ENCODE measurements around the gene USP8. TPM values are rescaled to one million over a fixed set of nuclear protein-coding genes. Genes with fewer than 3 reads are reported as not detected.

USP8 gene
- total RNA-seq, 1 donor from 2014 or later: 78.8 TPM

DNA sequence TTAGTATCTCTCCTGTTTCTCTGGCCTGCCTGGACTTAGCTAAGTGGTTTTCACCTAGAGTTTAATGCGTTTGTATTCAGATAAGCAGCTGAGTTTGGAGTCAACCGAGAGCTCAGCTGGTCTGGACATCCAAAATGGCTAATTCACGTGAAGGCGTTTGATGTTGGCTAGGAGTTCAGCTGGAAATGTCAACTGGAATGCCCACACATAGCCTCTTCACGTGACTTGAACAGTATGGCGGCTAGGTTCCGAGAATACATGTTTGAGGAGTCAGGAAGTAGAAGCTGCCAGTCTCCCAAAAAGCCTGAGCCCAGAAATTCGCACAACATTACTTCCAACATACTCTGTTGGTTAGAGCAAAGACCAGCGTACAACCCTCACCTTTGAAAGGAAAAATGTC is 2.2 kb downstream of the USP8 start:
- H3K4me3 ChIP-seq: no peak overlapping the region
- H4K20me1 ChIP-seq (ENCODE audit: low read depth): peaks cover 34% of the 10 kb centered on the region
- DNase-seq (ENCODE audit: low spot score): no peak
- peak overlapping the region; percentile 95 for H3K4me2 ChIP-seq
- no peaks in the 10 kb centered on the region for H3K36me3 Mint-ChIP-seq
- H3K36me3 ChIP-seq: no peaks in the 10 kb centered on the region
- no peak overlapping the region for H2AFZ ChIP-seq (replicated peaks)
- peak overlapping the region; percentile 57 for H3K4me3 Mint-ChIP-seq
- peaks cover 13% of the 10 kb centered on the region for H3K4me1 Mint-ChIP-seq
- no peaks in the 10 kb centered on the region for H3K27me3 ChIP-seq
- peaks cover 3% of the 10 kb centered on the region for H3K27me3 Mint-ChIP-seq (ENCODE audit: insufficient read depth, low read depth)
- H3K79me2 ChIP-seq (ENCODE audit: low read depth): peaks cover 72% of the 10 kb centered on the region
- no peak for TF ChIP-seq EZH2phosphoT487 (IDR thresholded peaks at IDR 0.05)
- no peak for TF ChIP-seq EZH2 (IDR thresholded peaks at IDR 0.05)
- TF ChIP-seq, protein P1, sequence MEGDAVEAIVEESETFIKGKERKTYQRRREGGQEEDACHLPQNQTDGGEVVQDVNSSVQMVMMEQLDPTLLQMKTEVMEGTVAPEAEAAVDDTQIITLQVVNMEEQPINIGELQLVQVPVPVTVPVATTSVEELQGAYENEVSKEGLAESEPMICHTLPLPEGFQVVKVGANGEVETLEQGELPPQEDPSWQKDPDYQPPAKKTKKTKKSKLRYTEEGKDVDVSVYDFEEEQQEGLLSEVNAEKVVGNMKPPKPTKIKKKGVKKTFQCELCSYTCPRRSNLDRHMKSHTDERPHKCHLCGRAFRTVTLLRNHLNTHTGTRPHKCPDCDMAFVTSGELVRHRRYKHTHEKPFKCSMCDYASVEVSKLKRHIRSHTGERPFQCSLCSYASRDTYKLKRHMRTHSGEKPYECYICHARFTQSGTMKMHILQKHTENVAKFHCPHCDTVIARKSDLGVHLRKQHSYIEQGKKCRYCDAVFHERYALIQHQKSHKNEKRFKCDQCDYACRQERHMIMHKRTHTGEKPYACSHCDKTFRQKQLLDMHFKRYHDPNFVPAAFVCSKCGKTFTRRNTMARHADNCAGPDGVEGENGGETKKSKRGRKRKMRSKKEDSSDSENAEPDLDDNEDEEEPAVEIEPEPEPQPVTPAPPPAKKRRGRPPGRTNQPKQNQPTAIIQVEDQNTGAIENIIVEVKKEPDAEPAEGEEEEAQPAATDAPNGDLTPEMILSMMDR (IDR thresholded peaks at IDR 0.05): no peak
- peaks cover 12% of the 10 kb centered on the region for H3K4me1 ChIP-seq
- no peak overlapping the region for H3K27ac Mint-ChIP-seq
- peaks cover 12% of the 10 kb centered on the region for H3F3A ChIP-seq (ENCODE audit: low read depth)
- H3K9me3 Mint-ChIP-seq: no peaks in the 10 kb centered on the region
- H3K9me3 ChIP-seq (ENCODE audit: low read depth): no peaks in the 10 kb centered on the region
- H3K9ac ChIP-seq: no peak overlapping the region
- no peak overlapping the region for H3K27ac ChIP-seq

DNA sequence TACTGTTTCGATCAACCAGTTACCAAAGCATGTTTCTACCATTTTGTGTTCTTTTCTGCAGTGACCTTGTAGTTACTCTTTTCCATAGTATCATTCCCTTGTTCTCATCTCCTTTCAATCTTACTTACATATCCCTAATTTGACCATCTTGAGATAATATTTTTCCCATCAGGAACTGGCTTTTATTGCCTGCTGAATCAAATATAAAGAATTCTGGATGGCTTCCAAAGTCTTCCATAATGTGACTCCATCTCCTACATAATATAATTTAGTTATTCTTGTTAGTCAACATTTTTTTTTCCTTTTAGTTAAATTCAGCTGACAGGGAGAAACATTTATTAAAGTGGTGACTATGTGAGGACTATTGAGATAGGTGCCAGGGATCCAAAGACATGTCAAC is 7.0 kb downstream of the USP8 start:
- no peaks in the 10 kb centered on the region for H3K9me3 ChIP-seq (ENCODE audit: low read depth)
- no peak for DNase-seq (ENCODE audit: low spot score)
- peaks cover 11% of the 10 kb centered on the region for H3K36me3 Mint-ChIP-seq
- no peaks in the 10 kb centered on the region for H3K36me3 ChIP-seq
- no peaks in the 10 kb centered on the region for H3K9me3 Mint-ChIP-seq
- no peak overlapping the region for H3K27ac ChIP-seq
- H3K4me2 ChIP-seq: no peak overlapping the region
- H3K9ac ChIP-seq: no peak overlapping the region
- H3K4me3 Mint-ChIP-seq: no peak overlapping the region
- H3K4me1 ChIP-seq: peaks cover 2% of the 10 kb centered on the region
- TF ChIP-seq, protein P1 (IDR thresholded peaks at IDR 0.05): no peak
- TF ChIP-seq EZH2 (IDR thresholded peaks at IDR 0.05) (no peak), EZH2phosphoT487 (IDR thresholded peaks at IDR 0.05) (no peak)
- no peaks in the 10 kb centered on the region for H3F3A ChIP-seq (ENCODE audit: low read depth)
- no peak overlapping the region for H3K27ac Mint-ChIP-seq
- H3K4me3 ChIP-seq: no peak overlapping the region
- H3K79me2 ChIP-seq (ENCODE audit: low read depth): peaks cover 98% of the 10 kb centered on the region
- H4K20me1 ChIP-seq (ENCODE audit: low read depth): peaks cover 41% of the 10 kb centered on the region
- no peaks in the 10 kb centered on the region for H3K27me3 ChIP-seq
- peaks cover 4% of the 10 kb centered on the region for H3K4me1 Mint-ChIP-seq
- no peaks in the 10 kb centered on the region for H3K27me3 Mint-ChIP-seq (ENCODE audit: insufficient read depth, low read depth)
- H2AFZ ChIP-seq (replicated peaks): no peak overlapping the region

DNA sequence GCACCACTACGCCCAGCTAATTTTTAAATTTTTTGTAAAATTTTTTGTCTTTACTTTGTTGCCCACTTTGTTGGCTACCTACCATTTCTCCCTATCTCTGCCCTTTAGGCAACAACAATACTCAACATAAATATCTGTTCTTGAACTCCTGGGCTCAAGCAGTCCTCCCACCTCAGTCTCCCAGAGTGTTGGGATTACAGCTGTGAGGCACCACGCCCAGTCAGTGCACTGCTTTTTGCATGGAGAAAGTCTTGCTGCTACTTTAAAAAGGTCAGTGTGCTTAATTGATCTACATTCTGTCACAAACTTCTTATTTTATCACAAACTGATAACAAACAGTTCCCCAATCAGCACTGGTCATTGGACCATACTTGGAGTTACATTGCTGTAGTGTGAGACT is 8.0 kb downstream of the USP8 start:
- Histone ChIP-seq H3F3A (ENCODE audit: low read depth) (no peaks in the 10 kb centered on the region), H3K9me3 (ENCODE audit: low read depth) (no peaks in the 10 kb centered on the region), H3K4me2 (no peak overlapping the region), H4K20me1 (ENCODE audit: low read depth) (peaks cover 32% of the 10 kb centered on the region), H3K79me2 (ENCODE audit: low read depth) (peaks cover 98% of the 10 kb centered on the region), H3K36me3 (no peaks in the 10 kb centered on the region), H3K27ac (no peak overlapping the region), H3K4me1 (no peaks in the 10 kb centered on the region), H3K27me3 (no peaks in the 10 kb centered on the region), H3K9ac (no peak overlapping the region), H2AFZ (replicated peaks) (no peak overlapping the region), H3K4me3 (no peak overlapping the region)
- Mint-ChIP-seq H3K4me3 (no peak overlapping the region), H3K27me3 (ENCODE audit: insufficient read depth, low read depth) (no peaks in the 10 kb centered on the region), H3K4me1 (no peaks in the 10 kb centered on the region), H3K9me3 (no peaks in the 10 kb centered on the region), H3K27ac (no peak overlapping the region), H3K36me3 (peaks cover 11% of the 10 kb centered on the region)
- DNase-seq (ENCODE audit: low spot score): no peak
- TF ChIP-seq EZH2phosphoT487 (IDR thresholded peaks at IDR 0.05): no peak

DNA sequence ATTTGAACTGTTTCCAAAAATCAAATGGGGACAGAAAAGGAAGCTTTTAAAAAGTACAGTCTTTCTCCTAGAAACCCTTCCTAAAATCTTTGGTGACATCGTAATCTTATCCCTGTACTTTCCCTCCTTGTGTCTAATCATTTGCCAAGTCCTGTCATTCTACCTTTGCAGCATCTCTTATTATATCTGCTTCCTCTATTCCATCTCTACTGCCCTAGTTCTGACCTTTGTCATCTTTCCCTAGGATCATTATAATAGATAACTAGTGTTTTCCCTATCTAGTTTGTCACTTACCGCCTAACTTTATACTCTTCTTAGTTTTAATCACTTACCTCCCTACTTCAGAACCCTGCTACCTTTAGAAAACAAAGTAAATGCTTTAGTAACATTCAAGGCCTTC is 11.6 kb downstream of the USP8 start:
- TF ChIP-seq, protein P1 (IDR thresholded peaks at IDR 0.05): no peak
- TF ChIP-seq EZH2phosphoT487 (IDR thresholded peaks at IDR 0.05) (no peak), EZH2 (IDR thresholded peaks at IDR 0.05) (no peak)
- H3K27ac Mint-ChIP-seq: no peak overlapping the region
- Histone ChIP-seq H3K36me3 (peaks cover 7% of the 10 kb centered on the region), H3K4me3 (no peak overlapping the region), H3K79me2 (ENCODE audit: low read depth) (peaks cover 92% of the 10 kb centered on the region), H3K27ac (no peak overlapping the region), H2AFZ (replicated peaks) (no peak overlapping the region), H4K20me1 (ENCODE audit: low read depth) (peaks cover 11% of the 10 kb centered on the region), H3K4me2 (no peak overlapping the region), H3K27me3 (no peaks in the 10 kb centered on the region), H3F3A (ENCODE audit: low read depth) (no peaks in the 10 kb centered on the region), H3K9me3 (ENCODE audit: low read depth) (no peaks in the 10 kb centered on the region), H3K4me1 (no peaks in the 10 kb centered on the region), H3K9ac (no peak overlapping the region)
- H3K4me1 Mint-ChIP-seq: no peaks in the 10 kb centered on the region
- peaks cover 21% of the 10 kb centered on the region for H3K36me3 Mint-ChIP-seq
- H3K4me3 Mint-ChIP-seq: no peak overlapping the region
- no peaks in the 10 kb centered on the region for H3K27me3 Mint-ChIP-seq (ENCODE audit: insufficient read depth, low read depth)
- H3K9me3 Mint-ChIP-seq: no peaks in the 10 kb centered on the region
- no peak for DNase-seq (ENCODE audit: low spot score)

Data from neural progenitor cell (in vitro differentiated cells).